Upper lobe of left lung (tissue), 6 donors: ENCODE measurements around the gene LYST. TPM values are rescaled to one million over a fixed set of nuclear protein-coding genes. Genes with fewer than 3 reads are reported as not detected.

ENCODE experiments used
- ATAC-seq, 2 donors: fragments of 200-7000 bp; cut with Tn5 transposase; one replicate each; pipeline ENCODE4 v1.9.1; 2022; ENCODE audit warnings: mild to moderate bottlenecking in 2 of 2, moderate library complexity in 2 of 2; ENCODE audit not compliant: low FRiP score in 2 of 2
- DNase-seq, 2 donors: peaks; one replicate each; pipeline ENCODE4 v3.0.0-alpha.2; 2019 to 2020
- H3K27ac ChIP-seq, 4 donors: fragments of 200-600 bp; sonication (generic); one replicate each; pipeline ENCODE4 v1.5.1; 2016 to 2019
- H3K27me3 ChIP-seq, 4 donors: fragments of 200-600 bp; sonication (generic); one replicate each; pipeline ENCODE4 v1.5.1; 2017 to 2019
- H3K36me3 ChIP-seq, 4 donors: fragments of 200-600 bp; sonication (generic); one replicate each; pipeline ENCODE4 v1.5.1; 2016 to 2019
- H3K4me1 ChIP-seq, 4 donors: fragments of 200-600 bp; sonication (generic); one replicate each; pipeline ENCODE4 v1.5.1; 2018 to 2019
- H3K4me3 ChIP-seq, 4 donors: fragments of 200-600 bp; sonication (generic); one replicate each; pipeline ENCODE4 v1.5.1; 2017 to 2019; ENCODE audit warnings: mild to moderate bottlenecking in 2 of 4, moderate library complexity in 1 of 4
- H3K9me3 ChIP-seq, 4 donors: fragments of 200-600 bp; sonication (generic); one replicate each; pipeline ENCODE4 v1.5.1; 2018 to 2019
- CTCF ChIP-seq, 6 experiments: fragments of 450-650 bp in 4 of 6; fragments of 200-600 bp in 2 of 6; sonication (generic) in 2 of 6; IDR thresholded peaks; one replicate each; pipeline ENCODE4 v1.5.1; 2016 to 2019; ENCODE audit warnings: antibody characterized with exemption in 6 of 6
- EP300 ChIP-seq, 4 donors: sonication (generic); formaldehyde crosslinking; IDR thresholded peaks; one replicate each; pipeline ENCODE4 v1.5.1; 2017; ENCODE audit warnings: antibody characterized with exemption in 4 of 4, control low read depth in 2 of 4
- POLR2A ChIP-seq, 4 donors: fragments of 450-650 bp; IDR thresholded peaks; one replicate each; pipeline ENCODE4 v1.5.1; 2016 to 2017; ENCODE audit warnings: antibody characterized with exemption in 4 of 4, mild to moderate bottlenecking in 2 of 4
- POLR2AphosphoS5 ChIP-seq, 2 donors: sonication (generic); formaldehyde crosslinking; IDR thresholded peaks; one replicate each; pipeline ENCODE4 v1.5.1; 2017; ENCODE audit warnings: antibody characterized with exemption in 2 of 2
- WGBS, 2 donors: methylation state at CpG; one replicate each; pipeline ENCODE4 v1.1.5; 2017 to 2018; 5-methylcytosine and 5-hydroxymethylcytosine counted together
- total RNA-seq, 6 donors: library from RNA; depleted of rRNA in 4 of 6; stranded (reverse); fragments of >200 nt in 4 of 6; gene quantifications; one replicate each; pipeline versions ENCODE4 v1.1.0 to v1.2.1, GENCODE V29; 2016 to 2021
- donor health status: DM: no; HTN: no; CAD: no; lungs with moderate emphysema.
- donor health status: DM: no; HTN: yes; CAD: no; lungs with severe emphysema.

LYST gene
- total RNA-seq, 6 donors from 2014 or later: 34.0 to 87.0 (median 54.0) TPM

- WGBS, 2 donors: 72 to 84% methylated on average over 2 of the region's 2 CpGs
- ATAC-seq: no peak
- TF ChIP-seq CTCF (IDR thresholded peaks at IDR 0.05) (no peak), POLR2A (IDR thresholded peaks at IDR 0.05) (no peak), EP300 (IDR thresholded peaks at IDR 0.05) (no peak), POLR2AphosphoS5 (IDR thresholded peaks at IDR 0.05) (no peak)
- H3K4me3 ChIP-seq: no peak overlapping the region
- H3K27me3 ChIP-seq: no peaks in the 10 kb centered on the region
- H3K9me3 ChIP-seq: no peaks in the 10 kb centered on the region
- peaks cover 0 to under 1% (median under 1%) of the 10 kb centered on the region in 4 donors for H3K4me1 ChIP-seq
- H3K36me3 ChIP-seq: no peaks in the 10 kb centered on the region
- H3K27ac ChIP-seq: no peak overlapping the region
- no peak for DNase-seq
These were observed 6.9 kb upstream of the LYST start for GRCh38 chr1:235873571-235873970.

DNA sequence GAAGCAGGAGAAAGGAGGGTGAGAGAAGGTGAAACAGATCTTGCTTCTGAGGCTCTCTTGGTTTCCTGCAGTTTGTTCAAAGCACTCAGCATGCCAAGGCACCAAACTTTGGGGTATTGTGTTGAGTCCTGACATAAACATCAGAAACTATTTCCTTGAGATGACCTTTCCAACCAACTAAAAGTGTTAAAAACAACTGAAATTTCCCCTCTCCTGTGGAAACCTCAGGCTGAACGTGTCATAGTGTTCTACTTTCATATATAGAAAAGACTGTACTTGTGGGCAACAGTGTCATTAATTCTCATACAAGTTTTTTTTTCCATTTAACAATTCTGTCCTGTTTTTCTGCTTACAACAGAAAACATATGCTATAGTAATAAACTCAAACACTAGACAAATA is 6.3 kb upstream of the LYST start:
- H3K27me3 ChIP-seq: no peaks in the 10 kb centered on the region
- peaks cover 0 to 1% (median 0%) of the 10 kb centered on the region in 4 donors for H3K4me1 ChIP-seq
- no peak overlapping the region for H3K4me3 ChIP-seq
- no peak for TF ChIP-seq CTCF (IDR thresholded peaks at IDR 0.05)
- TF ChIP-seq POLR2A (IDR thresholded peaks at IDR 0.05): no peak
- H3K36me3 ChIP-seq: no peaks in the 10 kb centered on the region
- WGBS, 2 donors: 34 to 54% methylated on average over 1 of the region's 1 CpG
- no peak for DNase-seq
- H3K9me3 ChIP-seq: no peaks in the 10 kb centered on the region
- no peak overlapping the region for H3K27ac ChIP-seq
- ATAC-seq: no peak

GRCh38 chr1:235872270-235872669 is 5.6 kb upstream of the LYST start:
- no peak overlapping the region for H3K4me3 ChIP-seq
- WGBS, 2 donors: 86 to 92% methylated on average over 6 of the region's 6 CpGs
- H3K27ac ChIP-seq: no peak overlapping the region
- ATAC-seq (no peak), DNase-seq (no peak)
- no peaks in the 10 kb centered on the region for H3K27me3 ChIP-seq
- H3K9me3 ChIP-seq: no peaks in the 10 kb centered on the region
- no peaks in the 10 kb centered on the region for H3K36me3 ChIP-seq
- TF ChIP-seq CTCF (IDR thresholded peaks at IDR 0.05) (no peak), POLR2A (IDR thresholded peaks at IDR 0.05) (no peak), POLR2AphosphoS5 (IDR thresholded peaks at IDR 0.05) (no peak), EP300 (IDR thresholded peaks at IDR 0.05) (no peak)
- peaks cover 6 to 9% (median 6%) of the 10 kb centered on the region in 4 donors for H3K4me1 ChIP-seq

DNA sequence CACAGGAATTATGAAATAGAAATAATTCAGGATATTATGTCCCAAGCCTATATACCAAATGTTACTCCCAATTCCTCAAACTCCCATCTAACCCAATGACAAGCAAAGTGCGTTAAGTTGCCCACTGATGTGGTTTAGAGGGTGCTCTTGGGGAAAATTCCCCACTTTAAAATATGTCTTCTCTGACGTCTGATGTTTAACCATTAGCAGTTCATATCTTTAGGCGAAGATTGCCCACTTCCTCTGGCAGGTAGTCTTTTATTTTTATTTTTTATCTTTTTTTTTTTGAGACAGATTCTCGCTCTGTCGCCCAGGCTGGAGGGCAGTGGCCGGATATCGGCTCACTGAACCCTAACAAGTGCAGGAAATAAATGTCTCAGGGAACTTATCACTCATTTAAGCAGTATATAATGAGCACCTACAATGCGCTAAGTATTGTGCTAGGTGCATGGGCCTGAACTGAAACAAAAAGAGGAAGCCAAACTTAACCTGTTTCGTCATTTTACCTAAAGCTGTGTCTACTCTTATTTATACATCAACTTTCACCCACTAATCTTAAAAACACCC is 1.3 kb upstream of the LYST start:
- DNase-seq (no peak), ATAC-seq (no peak)
- Histone ChIP-seq H3K36me3 (no peaks in the 10 kb centered on the region), H3K4me3 (peak overlapping the region in 2 of 4 donors; percentile 73 to 94), H3K27me3 (no peaks in the 10 kb centered on the region), H3K9me3 (no peaks in the 10 kb centered on the region), H3K4me1 (peaks cover 12 to 24% (median 21%) of the 10 kb centered on the region in 4 donors), H3K27ac (peak overlapping the region; percentile 89 to 99 (median 98))
- TF ChIP-seq CTCF (IDR thresholded peaks at IDR 0.05) (no peak), POLR2A (IDR thresholded peaks at IDR 0.05) (no peak), POLR2AphosphoS5 (IDR thresholded peaks at IDR 0.05) (no peak), EP300 (IDR thresholded peaks at IDR 0.05) (no peak)
- 52 to 63% methylated on average over 9 of the region's 9 CpGs for WGBS, 2 donors
